ENCODE measurements around the gene MRPL40. TPM values are rescaled to one million over a fixed set of nuclear protein-coding genes. Genes with fewer than 3 reads are reported as not detected.

MRPL40 gene
- total and polyA plus RNA-seq, 10 of the 15 experiments (the other 5 are each of a cell fraction or from before 2014, with no cell fraction given): 41.2 to 207 (median 69.1) TPM

DNA sequence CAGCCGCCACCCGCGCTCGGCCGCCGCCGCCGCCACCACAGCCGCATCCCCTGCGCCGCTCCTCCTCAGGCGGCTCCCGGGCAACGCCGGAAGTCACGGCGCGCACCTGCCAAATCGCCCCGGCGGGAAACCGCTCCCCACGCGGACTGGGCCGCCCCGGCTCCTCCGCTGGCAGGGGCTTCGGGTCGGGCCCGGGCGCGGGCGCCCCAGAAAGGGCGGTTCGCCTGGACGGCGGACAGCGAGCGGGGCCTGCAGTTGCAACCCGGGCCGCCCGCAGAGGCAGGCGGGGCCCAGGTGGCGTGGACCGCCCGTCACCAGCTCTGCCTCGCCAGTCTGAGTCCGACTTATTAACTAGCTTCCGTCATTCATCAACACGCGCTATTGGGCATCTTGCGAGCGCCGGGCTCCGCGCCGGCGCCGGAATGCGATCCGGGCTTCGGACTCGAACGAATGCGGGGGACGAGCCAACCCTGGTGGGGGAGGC, 654 bp upstream of the MRPL40 start, which contains the start of gene HIRA (continued):
- TF ChIP-seq DPF2 (IDR thresholded peaks at IDR 0.05) (no peak; the same call in 1 of the 2 replicates), MEF2B (IDR thresholded peaks at IDR 0.05; ENCODE audit: partially characterized antibody, poor library complexity, severe bottlenecking) (no peak), USF2 (IDR thresholded peaks at IDR 0.05; ENCODE audit: borderline replicate concordance, low read depth, low read length) (no peak), BCLAF1 (IDR thresholded peaks at IDR 0.05) (no peak; the same call in 1 of the 2 replicates), STAT1 (conservative IDR thresholded peaks at IDR 0.05) (peak; percentile 84; the same call in 1 of the 2 replicates), JUND (IDR thresholded peaks at IDR 0.05; ENCODE audit: low read depth, low read length) (0 out of 2 replicates have a peak, but pooled peaks have one; percentile 27), IKZF2 (IDR thresholded peaks at IDR 0.05) (no peak), ATF7 (IDR thresholded peaks at IDR 0.05; ENCODE audit: low read depth) (no peak), YY1 (IDR thresholded peaks at IDR 0.05; ENCODE audit: low read depth, low read length) (peak; percentile 86), HDAC2 (IDR thresholded peaks at IDR 0.05) (no peak), ATF2 (IDR thresholded peaks at IDR 0.05; ENCODE audit: low read length) (no peak), CREM (IDR thresholded peaks at IDR 0.05; ENCODE audit: low read depth) (peak; percentile 72), KLF5 (IDR thresholded peaks at IDR 0.05; ENCODE audit: partially characterized antibody) (no peak), POLR2AphosphoS5 (IDR thresholded peaks at IDR 0.05; ENCODE audit: low read length) (no peak), TBL1XR1 (IDR thresholded peaks at IDR 0.05; ENCODE audit: low read depth, low read length) (peak; percentile 25; the same call in 1 of the 2 replicates), RB1 (IDR thresholded peaks at IDR 0.05; ENCODE audit: borderline replicate concordance) (peak; percentile 73; the same call in 1 of the 2 replicates), ETV6 (conservative IDR thresholded peaks at IDR 0.05 in 1 of 2, IDR thresholded peaks at IDR 0.05 in 1 of 2; ENCODE audit: borderline replicate concordance in 1 of 2, low read depth in 1 of 2) (no peak), MTA2 (IDR thresholded peaks at IDR 0.05; ENCODE audit: low read depth) (no peak)
- TF ChIP-seq, protein P1, sequence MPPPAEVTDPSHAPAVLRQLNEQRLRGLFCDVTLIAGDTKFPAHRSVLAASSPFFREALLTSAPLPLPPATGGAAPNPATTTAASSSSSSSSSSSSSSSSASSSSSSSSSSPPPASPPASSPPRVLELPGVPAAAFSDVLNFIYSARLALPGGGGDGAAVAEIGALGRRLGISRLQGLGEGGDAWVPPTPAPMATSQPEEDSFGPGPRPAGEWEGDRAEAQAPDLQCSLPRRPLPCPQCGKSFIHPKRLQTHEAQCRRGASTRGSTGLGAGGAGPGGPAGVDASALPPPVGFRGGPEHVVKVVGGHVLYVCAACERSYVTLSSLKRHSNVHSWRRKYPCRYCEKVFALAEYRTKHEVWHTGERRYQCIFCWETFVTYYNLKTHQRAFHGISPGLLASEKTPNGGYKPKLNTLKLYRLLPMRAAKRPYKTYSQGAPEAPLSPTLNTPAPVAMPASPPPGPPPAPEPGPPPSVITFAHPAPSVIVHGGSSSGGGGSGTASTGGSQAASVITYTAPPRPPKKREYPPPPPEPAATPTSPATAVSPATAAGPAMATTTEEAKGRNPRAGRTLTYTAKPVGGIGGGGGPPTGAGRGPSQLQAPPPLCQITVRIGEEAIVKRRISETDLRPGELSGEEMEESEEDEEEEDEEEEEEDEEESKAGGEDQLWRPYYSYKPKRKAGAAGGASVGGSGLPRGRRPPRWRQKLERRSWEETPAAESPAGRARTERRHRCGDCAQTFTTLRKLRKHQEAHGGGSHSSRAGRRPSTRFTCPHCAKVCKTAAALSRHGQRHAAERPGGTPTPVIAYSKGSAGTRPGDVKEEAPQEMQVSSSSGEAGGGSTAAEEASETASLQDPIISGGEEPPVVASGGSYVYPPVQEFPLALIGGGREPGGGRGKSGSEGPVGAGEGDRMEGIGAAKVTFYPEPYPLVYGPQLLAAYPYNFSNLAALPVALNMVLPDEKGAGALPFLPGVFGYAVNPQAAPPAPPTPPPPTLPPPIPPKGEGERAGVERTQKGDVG (CRISPR knock-in tag; IDR thresholded peaks at IDR 0.05): no peak
